GM20000 (cell line): Measurements from ENCODE around the gene TSSK3.
A peak's percentile ranks its signal among the peaks of the same experiment; 100 is the strongest.
"Not testable (repeated sequence)": the region's sequence is repeated elsewhere in the genome, so short reads cannot be mapped to it uniquely, and the experiment has no call there.

Experiments
- DNase-seq: peaks from one replicate; pipeline ENCODE4 v3.0.0; 2012; ENCODE audit warnings: low spot score
- CTCF ChIP-seq: IDR thresholded peaks from 2 replicates; pipeline ENCODE4 v1.5.1; 2012; ENCODE audit warnings: mild to moderate bottlenecking, control low read depth; ENCODE audit errors: extremely low read depth, missing control alignments

The TSSK3 gene

GRCh38 chr1:32388641-32389040 is 26.3 kb downstream of the TSSK3 start:
- no peak for DNase-seq
- no peak for TF ChIP-seq CTCF

GRCh38 chr1:32390904-32391870 is 28.8 kb downstream of the TSSK3 start:
- DNase-seq = no peak
- no peak for TF ChIP-seq CTCF

GRCh38 chr1:32392325-32392724 is 30.0 kb downstream of the TSSK3 start:
- DNase-seq = no peak
- TF ChIP-seq CTCF = no peak

- no peak for TF ChIP-seq CTCF
- no peak for DNase-seq
Measured at GRCh38 chr1:32393136-32393535, 30.8 kb downstream of the TSSK3 start.

GRCh38 chr1:32393832-32394140 is 31.4 kb downstream of the TSSK3 start:
- no peak for DNase-seq
- no peak for TF ChIP-seq CTCF

GRCh38 chr1:32394141-32394889 is 32.0 kb downstream of the TSSK3 start, which contains the start of gene BSDC1:
TSS of gene BSDC1 (minus strand) at chr1:32394441. CDS start at chr1:32394414, 27 bp downstream.
- no peak for TF ChIP-seq CTCF
- peak; percentile 97 for DNase-seq

- no peak for DNase-seq
- no peak for TF ChIP-seq CTCF
Measured at GRCh38 chr1:32394890-32395432, 32.6 kb downstream of the TSSK3 start.

GRCh38 chr1:32396524-32396923 is 34.2 kb downstream of the TSSK3 start:
- DNase-seq = not testable (repeated sequence)
